Measurements from ENCODE around the gene GALK1.

Gene GALK1

DNA sequence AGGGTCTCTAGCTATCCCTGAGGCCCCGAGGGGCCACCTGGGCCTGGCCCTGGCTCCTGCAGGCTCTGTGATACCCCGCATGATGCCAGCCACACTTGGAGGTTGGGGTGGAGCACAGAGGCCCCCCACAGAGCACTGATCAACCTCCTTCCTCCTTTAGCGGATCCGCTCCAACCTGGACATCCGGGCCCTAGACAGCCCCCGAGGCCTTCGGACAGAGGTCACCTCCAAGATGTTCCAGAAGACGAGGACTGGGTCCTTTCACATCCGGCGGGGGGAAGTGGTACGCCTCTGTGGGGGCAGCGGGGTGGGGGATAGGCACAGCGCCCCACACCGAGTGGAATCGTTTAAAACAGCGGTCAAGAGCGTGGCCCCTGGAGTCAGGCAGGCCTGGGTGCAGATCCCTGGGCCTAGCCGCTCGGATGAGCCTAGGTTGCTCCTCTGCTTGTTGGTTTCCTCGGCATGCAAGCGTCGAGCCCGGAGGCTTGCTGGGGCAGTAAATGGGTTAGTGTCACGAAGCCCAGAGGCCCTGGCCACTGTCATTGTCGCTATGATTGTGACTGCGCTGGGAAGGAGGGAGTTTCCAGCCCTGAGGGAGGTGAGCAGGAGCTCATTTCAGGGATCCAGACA, 33.8 kb downstream of the GALK1 start:
- Histone ChIP-seq H3K79me2 (ENCODE audit: control insufficient read depth, insufficient read depth, low read length) (no peaks in the 10 kb centered on the region), H3K4me2 (ENCODE audit: low read length) (no peak overlapping the region), H2BK5ac (ENCODE audit: low read length) (no peak overlapping the region), H3K23ac (ENCODE audit: low read length) (no peak overlapping the region), H4K8ac (ENCODE audit: low read depth, low read length) (no peak overlapping the region), H3K9ac (ENCODE audit: low read length) (no peak overlapping the region), H2AK5ac (ENCODE audit: low read length) (no peak overlapping the region), H3K36me3 (ENCODE audit: control insufficient read depth, insufficient read depth, low read length) (no peaks in the 10 kb centered on the region), H3K27ac (ENCODE audit: low read depth, low read length) (no peak overlapping the region), H3K4ac (ENCODE audit: low read depth, low read length) (no peak overlapping the region), H4K5ac (ENCODE audit: low read length) (no peak overlapping the region), H2BK120ac (ENCODE audit: low read depth, low read length) (no peak overlapping the region), H3K18ac (ENCODE audit: low read length) (no peak overlapping the region), H3K27me3 (ENCODE audit: insufficient read depth, low read length, poor library complexity) (no peaks in the 10 kb centered on the region), H3K56ac (ENCODE audit: low read length) (no peak overlapping the region), H3K4me1 (ENCODE audit: control insufficient read depth, low read depth, low read length) (no peaks in the 10 kb centered on the region), H3K4me3 (ENCODE audit: low read length) (no peak overlapping the region), H2BK15ac (replicated peaks; ENCODE audit: low read depth) (no peak overlapping the region), H3K79me1 (ENCODE audit: low read length) (no peaks in the 10 kb centered on the region)
- WGBS (ENCODE audit: extremely low coverage, insufficient coverage, low lambda C conversion rate), result no CpG with 5 or more reads among the region's 26 CpGs
- no peak for DNase-seq

DNA sequence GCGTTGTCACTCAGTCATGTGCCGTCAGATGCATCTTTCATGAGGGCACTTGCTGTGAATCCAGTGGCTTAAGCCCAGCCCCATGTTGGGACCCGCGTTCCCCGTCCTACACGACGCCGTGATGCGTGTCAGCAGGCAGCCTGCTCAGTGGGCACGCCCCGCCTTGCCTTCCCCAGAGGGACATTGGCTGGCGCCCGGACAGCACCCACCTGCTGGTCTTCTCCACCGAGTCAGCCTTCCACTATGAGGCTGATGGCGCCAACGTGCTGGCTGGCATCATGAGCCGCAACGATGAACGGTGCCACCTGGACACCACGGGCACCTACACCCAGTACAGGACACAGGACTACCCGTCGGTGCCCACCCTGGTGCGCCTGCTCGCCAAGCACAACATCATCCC, 34.9 kb downstream of the GALK1 start:
- H3K36me3 ChIP-seq (ENCODE audit: control insufficient read depth, insufficient read depth, low read length), result no peaks in the 10 kb centered on the region
- no peak overlapping the region for H3K4me3 ChIP-seq (ENCODE audit: low read length)
- no peak overlapping the region for H2BK5ac ChIP-seq (ENCODE audit: low read length)
- H3K79me2 ChIP-seq (ENCODE audit: control insufficient read depth, insufficient read depth, low read length), result no peaks in the 10 kb centered on the region
- H4K8ac ChIP-seq (ENCODE audit: low read depth, low read length), result no peak overlapping the region
- no peak overlapping the region for H3K4me2 ChIP-seq (ENCODE audit: low read length)
- H2BK15ac ChIP-seq (replicated peaks; ENCODE audit: low read depth), result no peak overlapping the region
- no peak overlapping the region for H3K9ac ChIP-seq (ENCODE audit: low read length)
- H2AK5ac ChIP-seq (ENCODE audit: low read length), result no peak overlapping the region
- no peaks in the 10 kb centered on the region for H3K4me1 ChIP-seq (ENCODE audit: control insufficient read depth, low read depth, low read length)
- H3K27me3 ChIP-seq (ENCODE audit: insufficient read depth, low read length, poor library complexity), result no peaks in the 10 kb centered on the region
- no peaks in the 10 kb centered on the region for H3K79me1 ChIP-seq (ENCODE audit: low read length)
- H2BK120ac ChIP-seq (ENCODE audit: low read depth, low read length), result no peak overlapping the region
- H3K23ac ChIP-seq (ENCODE audit: low read length), result no peak overlapping the region
- no peak for DNase-seq
- H3K27ac ChIP-seq (ENCODE audit: low read depth, low read length), result no peak overlapping the region
- H3K4ac ChIP-seq (ENCODE audit: low read depth, low read length), result no peak overlapping the region
- no peak overlapping the region for H3K56ac ChIP-seq (ENCODE audit: low read length)
- WGBS (ENCODE audit: extremely low coverage, insufficient coverage, low lambda C conversion rate), result no CpG with 5 or more reads among the region's 24 CpGs
- no peak overlapping the region for H3K18ac ChIP-seq (ENCODE audit: low read length)
- H4K5ac ChIP-seq (ENCODE audit: low read length), result no peak overlapping the region

DNA sequence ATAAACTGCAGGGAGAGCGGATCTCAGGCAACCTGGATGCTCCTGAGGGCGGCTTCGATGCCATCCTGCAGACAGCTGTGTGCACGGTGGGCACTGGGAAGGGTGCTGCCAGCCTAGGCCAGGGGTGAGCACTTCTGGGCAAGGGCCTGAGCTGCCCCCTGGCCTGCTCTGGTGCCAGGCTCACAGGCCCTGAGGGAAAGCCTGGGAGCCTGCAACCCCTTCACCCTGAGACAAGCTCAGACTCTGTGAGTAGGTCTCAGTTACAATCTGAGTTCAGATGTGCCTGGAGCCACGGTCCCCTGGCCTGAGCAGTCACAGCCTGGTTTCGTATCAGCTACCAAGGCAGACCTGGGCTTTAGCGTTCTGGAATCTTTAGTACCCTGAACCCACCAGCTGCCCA, 35.6 kb downstream of the GALK1 start:
- Histone ChIP-seq H3K9ac (ENCODE audit: low read length) (no peak overlapping the region), H2AK5ac (ENCODE audit: low read length) (no peak overlapping the region), H3K27ac (ENCODE audit: low read depth, low read length) (no peak overlapping the region), H3K4me3 (ENCODE audit: low read length) (no peak overlapping the region), H3K4me1 (ENCODE audit: control insufficient read depth, low read depth, low read length) (no peaks in the 10 kb centered on the region), H3K79me2 (ENCODE audit: control insufficient read depth, insufficient read depth, low read length) (no peaks in the 10 kb centered on the region), H2BK15ac (replicated peaks; ENCODE audit: low read depth) (no peak overlapping the region), H4K5ac (ENCODE audit: low read length) (no peak overlapping the region), H3K4ac (ENCODE audit: low read depth, low read length) (no peak overlapping the region), H3K18ac (ENCODE audit: low read length) (no peak overlapping the region), H2BK120ac (ENCODE audit: low read depth, low read length) (no peak overlapping the region), H3K27me3 (ENCODE audit: insufficient read depth, low read length, poor library complexity) (no peaks in the 10 kb centered on the region), H2BK5ac (ENCODE audit: low read length) (no peak overlapping the region), H3K36me3 (ENCODE audit: control insufficient read depth, insufficient read depth, low read length) (no peaks in the 10 kb centered on the region), H3K56ac (ENCODE audit: low read length) (no peak overlapping the region), H4K8ac (ENCODE audit: low read depth, low read length) (no peak overlapping the region), H3K4me2 (ENCODE audit: low read length) (no peak overlapping the region), H3K23ac (ENCODE audit: low read length) (no peak overlapping the region), H3K79me1 (ENCODE audit: low read length) (no peaks in the 10 kb centered on the region)
- no peak for DNase-seq
- no CpG with 5 or more reads among the region's 7 CpGs for WGBS (ENCODE audit: extremely low coverage, insufficient coverage, low lambda C conversion rate)

DNA sequence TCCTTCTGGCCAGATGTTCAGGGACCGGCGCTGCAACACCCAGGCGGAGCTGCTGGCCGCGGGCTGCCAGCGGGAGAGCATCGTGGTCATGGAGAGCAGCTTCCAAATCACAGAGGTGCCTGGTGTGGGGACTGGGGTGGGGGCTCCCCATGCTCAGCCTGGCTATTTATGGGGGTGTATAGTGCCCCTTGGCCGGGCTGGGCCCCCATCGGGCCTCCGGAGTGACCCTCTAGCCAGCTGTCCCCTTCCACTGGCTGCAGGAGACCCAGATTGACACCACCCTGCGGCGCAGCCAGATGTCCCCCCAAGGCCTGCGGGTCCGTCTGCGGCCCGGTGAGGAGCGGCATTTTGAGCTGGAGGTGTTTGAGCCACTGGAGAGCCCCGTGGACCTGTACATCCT, 37.6 kb downstream of the GALK1 start:
- DNase-seq, result no peak
- Histone ChIP-seq H2AK5ac (ENCODE audit: low read length) (no peak overlapping the region), H3K4me1 (ENCODE audit: control insufficient read depth, low read depth, low read length) (no peaks in the 10 kb centered on the region), H3K56ac (ENCODE audit: low read length) (no peak overlapping the region), H3K36me3 (ENCODE audit: control insufficient read depth, insufficient read depth, low read length) (no peaks in the 10 kb centered on the region), H3K4me3 (ENCODE audit: low read length) (no peak overlapping the region), H3K18ac (ENCODE audit: low read length) (no peak overlapping the region), H2BK5ac (ENCODE audit: low read length) (no peak overlapping the region), H3K27ac (ENCODE audit: low read depth, low read length) (no peak overlapping the region), H4K5ac (ENCODE audit: low read length) (no peak overlapping the region), H3K79me2 (ENCODE audit: control insufficient read depth, insufficient read depth, low read length) (no peaks in the 10 kb centered on the region), H2BK120ac (ENCODE audit: low read depth, low read length) (no peak overlapping the region), H3K9ac (ENCODE audit: low read length) (no peak overlapping the region), H3K79me1 (ENCODE audit: low read length) (no peaks in the 10 kb centered on the region), H3K4me2 (ENCODE audit: low read length) (no peak overlapping the region), H4K8ac (ENCODE audit: low read depth, low read length) (no peak overlapping the region), H3K23ac (ENCODE audit: low read length) (no peak overlapping the region), H3K4ac (ENCODE audit: low read depth, low read length) (no peak overlapping the region), H2BK15ac (replicated peaks; ENCODE audit: low read depth) (no peak overlapping the region), H3K27me3 (ENCODE audit: insufficient read depth, low read length, poor library complexity) (no peaks in the 10 kb centered on the region)
- WGBS (ENCODE audit: extremely low coverage, insufficient coverage, low lambda C conversion rate), result no CpG with 5 or more reads among the region's 18 CpGs

DNA sequence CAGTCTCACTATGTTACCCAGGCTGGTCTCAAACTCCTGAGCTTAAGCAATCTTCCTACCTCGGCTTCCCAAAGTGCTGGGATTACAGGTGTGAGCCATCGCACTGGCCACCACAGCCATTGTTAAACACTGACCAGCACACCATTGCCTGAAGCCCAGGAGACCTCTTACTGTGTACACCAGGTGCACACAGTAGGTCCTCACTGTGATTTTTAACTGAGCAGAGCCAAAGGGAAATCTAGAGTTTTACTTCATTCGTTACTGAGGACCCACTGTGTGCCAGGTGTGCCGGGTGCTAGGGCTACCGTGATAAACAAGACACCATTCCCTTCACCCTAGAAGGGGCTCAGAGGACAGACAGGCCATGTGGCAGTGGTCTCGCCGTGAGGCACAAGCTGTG, 39.5 kb downstream of the GALK1 start:
- peaks cover 4% of the 10 kb centered on the region for H3K27me3 ChIP-seq (ENCODE audit: insufficient read depth, low read length, poor library complexity)
- no peak overlapping the region for H3K9ac ChIP-seq (ENCODE audit: low read length)
- no peak overlapping the region for H3K4me2 ChIP-seq (ENCODE audit: low read length)
- no peak overlapping the region for H4K5ac ChIP-seq (ENCODE audit: low read length)
- no peaks in the 10 kb centered on the region for H3K79me1 ChIP-seq (ENCODE audit: low read length)
- H3K36me3 ChIP-seq (ENCODE audit: control insufficient read depth, insufficient read depth, low read length), result no peaks in the 10 kb centered on the region
- no peak overlapping the region for H2AK5ac ChIP-seq (ENCODE audit: low read length)
- DNase-seq, result no peak
- H2BK5ac ChIP-seq (ENCODE audit: low read length), result no peak overlapping the region
- H3K4me3 ChIP-seq (ENCODE audit: low read length), result no peak overlapping the region
- no CpG with 5 or more reads among the region's 7 CpGs for WGBS (ENCODE audit: extremely low coverage, insufficient coverage, low lambda C conversion rate)
- no peak overlapping the region for H2BK120ac ChIP-seq (ENCODE audit: low read depth, low read length)
- H3K23ac ChIP-seq (ENCODE audit: low read length), result no peak overlapping the region
- H4K8ac ChIP-seq (ENCODE audit: low read depth, low read length), result no peak overlapping the region
- no peak overlapping the region for H3K27ac ChIP-seq (ENCODE audit: low read depth, low read length)
- no peaks in the 10 kb centered on the region for H3K4me1 ChIP-seq (ENCODE audit: control insufficient read depth, low read depth, low read length)
- no peak overlapping the region for H3K4ac ChIP-seq (ENCODE audit: low read depth, low read length)
- no peak overlapping the region for H3K56ac ChIP-seq (ENCODE audit: low read length)
- no peak overlapping the region for H3K18ac ChIP-seq (ENCODE audit: low read length)
- no peak overlapping the region for H2BK15ac ChIP-seq (replicated peaks; ENCODE audit: low read depth)
- H3K79me2 ChIP-seq (ENCODE audit: control insufficient read depth, insufficient read depth, low read length), result no peaks in the 10 kb centered on the region

Measured in mesendoderm (in vitro differentiated cells).